AG09309 (cell line): ENCODE results near the gene FAM228B.

Experiments
- DNase-seq: peaks from one replicate; pipeline ENCODE4 v3.0.0-alpha.2; 2010; ENCODE audit warnings: low read depth
- H3K4me3 ChIP-seq: 2 replicates; pipeline ENCODE4 v1.5.1; 2011; ENCODE audit warnings: mild to moderate bottlenecking, low read depth, low read length, moderate library complexity; ENCODE audit not compliant: control insufficient read depth
- CTCF ChIP-seq: IDR thresholded peaks from 2 replicates; pipeline ENCODE4 v1.5.1; 2011; ENCODE audit warnings: mild to moderate bottlenecking, low read depth, low read length, inconsistent platforms; ENCODE audit not compliant: insufficient read depth, control insufficient read depth; ENCODE audit errors: missing control alignments

Gene FAM228B

GRCh38 chr2:24199968-24200590, 76.8 kb downstream of the FAM228B start:
- TF ChIP-seq CTCF = no peak

GRCh38 chr2:24200799-24201198, 77.5 kb downstream of the FAM228B start:
- no peak for TF ChIP-seq CTCF
- DNase-seq = no peak
- H3K4me3 ChIP-seq = no peak overlapping the region

More at GRCh38 chr2:24199968-24200590, 76.8 kb downstream of the FAM228B start:
- H3K4me3 ChIP-seq = no peak overlapping the region
- DNase-seq = no peak

- no peak for TF ChIP-seq CTCF
- no peak overlapping the region for H3K4me3 ChIP-seq
- DNase-seq = no peak
Measured at GRCh38 chr2:24203029-24203786, 79.9 kb downstream of the FAM228B start.

- no peak for TF ChIP-seq CTCF
- no peak for DNase-seq
- no peak overlapping the region for H3K4me3 ChIP-seq
Measured at GRCh38 chr2:24203787-24204150, 80.5 kb downstream of the FAM228B start.

- no peak for TF ChIP-seq CTCF
- DNase-seq = no peak
- no peak overlapping the region for H3K4me3 ChIP-seq
Measured at GRCh38 chr2:24204505-24204904, 81.2 kb downstream of the FAM228B start.

GRCh38 chr2:24205131-24205530, 81.9 kb downstream of the FAM228B start:
- no peak for TF ChIP-seq CTCF
- no peak overlapping the region for H3K4me3 ChIP-seq
- no peak for DNase-seq

GRCh38 chr2:24206242-24206641, 83.0 kb downstream of the FAM228B start:
- TF ChIP-seq CTCF = no peak
- H3K4me3 ChIP-seq = no peak overlapping the region
- DNase-seq = no peak
